HG02852 (cell line): Measurements from ENCODE around the gene ANKRD44.
A peak's percentile ranks its signal among the peaks of the same experiment; 100 is the strongest.

Experiments
- ATAC-seq: cut with Tn5 transposase; IDR thresholded peaks from one replicate; pipeline ENCODE4 v1.9.1; 2021; ENCODE audit warnings: mild to moderate bottlenecking, moderate library complexity; ENCODE audit not compliant: unreplicated experiment

Gene ANKRD44

DNA sequence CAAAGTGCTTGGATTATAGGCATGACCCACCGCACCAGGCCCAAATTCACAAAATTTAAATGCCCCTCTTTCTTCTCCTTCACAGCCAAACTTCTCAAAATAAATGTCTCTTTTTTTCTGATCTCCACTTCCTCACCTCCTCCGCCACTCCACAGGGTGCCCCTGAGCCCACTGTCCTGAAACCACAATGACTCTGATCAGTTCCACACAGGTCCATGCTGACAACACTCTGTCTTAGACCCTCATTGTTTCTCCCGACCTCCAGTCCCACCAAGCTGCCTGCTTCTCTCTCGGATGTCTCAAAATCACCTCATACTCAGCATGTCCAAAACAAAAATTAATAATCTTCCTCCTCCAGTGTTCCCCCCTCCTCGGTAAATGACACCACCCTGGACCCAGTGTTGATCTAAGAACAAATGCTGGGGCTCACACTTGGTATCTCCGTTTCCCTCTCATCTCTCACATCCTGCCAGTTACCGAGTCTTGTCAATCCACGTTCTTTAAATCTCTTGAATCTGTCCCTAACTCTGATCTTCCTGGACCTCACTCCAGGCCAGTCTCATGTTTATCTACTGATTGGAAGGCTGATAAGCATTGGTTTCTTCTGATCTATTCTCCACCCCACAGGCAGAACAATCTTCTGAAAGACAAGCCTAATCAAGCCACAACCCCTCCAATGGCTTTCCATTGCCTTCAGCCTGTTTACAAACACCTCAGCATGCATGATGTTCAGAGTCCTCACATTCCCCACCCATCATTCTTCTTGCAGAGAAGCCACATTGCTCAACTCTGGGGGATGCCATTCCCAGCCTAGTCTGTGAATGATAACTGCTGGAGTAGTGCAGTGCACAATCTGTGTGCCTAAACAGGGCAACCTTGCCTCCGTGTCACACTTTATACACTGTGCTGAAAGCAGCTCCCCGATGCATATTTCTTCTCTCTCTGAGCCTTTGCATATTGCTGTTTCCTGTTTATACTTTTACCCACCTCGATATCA, 12.4 kb upstream of the ANKRD44 start:
- no peak for ATAC-seq

DNA sequence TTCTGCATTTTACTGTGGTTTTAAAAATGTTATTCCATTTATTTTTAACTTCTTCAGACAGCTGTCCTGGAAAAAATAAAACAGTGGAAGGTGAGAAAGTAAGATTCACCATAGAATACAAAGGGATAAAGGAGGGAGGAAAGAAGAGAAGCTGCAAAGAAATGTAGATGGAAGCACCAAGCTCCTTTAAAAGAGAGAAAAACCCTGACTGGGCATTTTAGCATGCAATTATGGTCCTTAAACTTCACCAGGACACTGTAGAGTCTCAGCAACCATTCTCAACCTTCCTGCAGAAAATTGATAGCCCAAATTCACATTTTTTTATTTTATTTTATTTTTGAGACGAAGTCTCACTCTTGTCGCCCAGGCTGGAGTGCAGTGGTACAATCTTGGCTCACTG, 11.6 kb upstream of the ANKRD44 start:
- ATAC-seq = no peak

DNA sequence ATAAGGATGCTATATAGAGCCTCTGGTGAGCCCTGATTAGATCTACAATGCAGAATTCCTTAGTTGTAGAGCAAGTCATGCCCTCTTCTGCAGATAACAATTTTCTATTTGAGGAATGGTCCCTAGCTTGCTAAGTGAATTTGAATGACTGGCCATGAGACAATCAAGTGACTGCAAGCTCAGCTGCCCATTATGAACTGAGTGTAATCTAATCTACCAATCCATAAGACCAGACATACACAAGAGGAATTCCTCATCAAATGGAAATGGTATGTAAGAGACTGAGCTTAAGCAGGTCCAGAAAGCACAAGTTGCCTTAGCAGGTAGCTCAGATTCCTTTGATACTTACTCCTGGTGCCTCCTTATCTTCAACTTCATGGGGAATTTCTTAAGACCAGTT, 4.8 kb upstream of the ANKRD44 start:
- no peak for ATAC-seq

- ATAC-seq = no peak
These were observed 1.6 kb upstream of the ANKRD44 start for GRCh38 chr2:197312186-197312585.

- ATAC-seq = no peak
These were observed 947 bp upstream of the ANKRD44 start for GRCh38 chr2:197311421-197312033.

DNA sequence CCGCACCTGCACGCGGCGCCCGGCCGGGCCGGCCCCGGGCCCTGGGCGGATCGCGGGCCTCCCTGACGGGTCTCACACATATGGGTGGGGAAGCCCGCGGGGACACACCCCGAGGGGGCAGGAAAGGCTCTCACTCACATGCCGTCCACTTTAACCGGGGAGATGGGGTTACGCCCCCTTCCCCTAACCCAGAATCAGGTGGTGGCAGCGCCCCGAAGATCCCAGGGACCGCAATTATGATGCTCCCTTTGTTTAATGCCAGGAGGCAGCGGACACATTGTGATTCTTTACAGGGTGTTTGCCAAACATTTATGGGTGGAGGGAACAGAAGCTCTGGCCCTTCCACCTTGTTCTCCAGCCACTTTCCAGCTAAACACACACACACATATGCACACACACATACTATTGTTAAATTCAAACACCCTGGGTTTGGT, 424 bp upstream of the ANKRD44 start:
- ATAC-seq = no peak

- no peak for ATAC-seq
These were observed 819 bp downstream of the ANKRD44 start for GRCh38 chr2:197309691-197310231.

GRCh38 chr2:197308996-197309690, 1.4 kb downstream of the ANKRD44 start:
- no peak for ATAC-seq

DNA sequence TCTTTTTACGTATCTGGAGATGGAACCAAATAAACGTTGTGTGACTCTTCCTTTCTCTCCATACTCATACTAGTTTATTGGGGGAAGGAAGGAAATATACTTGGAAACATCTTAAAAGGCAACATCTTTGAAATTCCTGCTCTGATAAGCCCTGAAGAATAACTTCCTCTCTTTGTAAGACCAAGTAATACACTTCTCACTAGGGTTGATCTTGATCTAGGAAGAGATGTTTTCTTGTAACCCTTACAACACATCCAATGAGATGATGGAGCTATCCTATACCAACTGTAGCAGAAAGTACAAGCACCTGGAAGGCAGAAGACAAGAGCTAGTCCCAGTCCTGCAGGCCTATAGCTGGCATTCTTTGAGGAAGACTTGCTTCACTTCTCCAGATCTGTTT, 2.0 kb downstream of the ANKRD44 start:
- no peak for ATAC-seq

- no peak for ATAC-seq
These were observed 2.6 kb downstream of the ANKRD44 start for GRCh38 chr2:197307933-197308521.

DNA sequence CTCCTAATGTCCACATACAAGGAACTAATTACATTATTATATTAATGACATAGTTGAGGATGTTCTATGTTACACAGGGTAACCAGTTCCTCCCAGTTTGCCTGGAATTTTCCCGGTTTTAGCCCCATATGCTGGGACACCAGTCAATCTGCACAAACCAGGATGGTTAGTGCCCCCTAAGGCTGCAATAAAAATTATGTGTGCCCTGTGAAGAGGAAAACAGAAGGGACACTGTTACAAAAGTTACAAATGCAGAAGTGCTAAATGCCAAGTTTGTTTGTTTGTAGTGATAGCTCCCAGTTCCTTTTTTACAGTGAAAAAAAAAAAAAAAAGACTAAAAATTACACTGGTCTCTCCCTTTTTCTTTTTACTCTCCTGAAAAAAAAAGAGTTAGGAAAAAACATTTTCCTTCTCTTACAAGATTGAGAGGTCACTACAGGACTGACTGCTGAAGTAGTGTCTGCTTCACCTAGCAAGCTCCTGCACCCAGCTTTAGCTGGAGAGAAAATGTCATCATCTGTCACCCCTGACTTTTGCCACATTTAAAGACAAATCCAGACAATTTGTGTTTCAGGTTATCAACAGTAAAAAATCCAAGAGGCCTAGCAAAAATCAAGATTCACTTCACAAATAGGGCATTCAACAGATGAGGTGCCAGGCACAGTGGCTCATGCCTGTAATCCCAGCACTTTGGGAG, 3.2 kb downstream of the ANKRD44 start:
- ATAC-seq = no peak

DNA sequence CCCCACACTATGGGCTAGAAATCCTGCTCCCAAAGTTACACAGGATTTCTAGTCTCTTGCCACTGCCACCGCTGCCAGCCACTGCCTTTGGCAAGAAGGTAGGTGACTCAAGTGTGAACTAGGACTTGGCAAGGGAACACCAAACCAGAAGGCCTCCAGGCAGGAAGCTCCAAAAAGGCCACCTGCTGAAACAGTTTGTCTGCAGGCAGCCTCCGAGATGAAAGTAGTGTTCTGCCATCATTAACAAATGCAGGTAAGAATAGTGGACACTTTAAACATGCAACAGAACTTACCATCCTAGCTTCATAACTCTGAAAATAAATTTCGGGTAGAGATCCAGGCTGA, 3.9 kb downstream of the ANKRD44 start:
- no peak for ATAC-seq

DNA sequence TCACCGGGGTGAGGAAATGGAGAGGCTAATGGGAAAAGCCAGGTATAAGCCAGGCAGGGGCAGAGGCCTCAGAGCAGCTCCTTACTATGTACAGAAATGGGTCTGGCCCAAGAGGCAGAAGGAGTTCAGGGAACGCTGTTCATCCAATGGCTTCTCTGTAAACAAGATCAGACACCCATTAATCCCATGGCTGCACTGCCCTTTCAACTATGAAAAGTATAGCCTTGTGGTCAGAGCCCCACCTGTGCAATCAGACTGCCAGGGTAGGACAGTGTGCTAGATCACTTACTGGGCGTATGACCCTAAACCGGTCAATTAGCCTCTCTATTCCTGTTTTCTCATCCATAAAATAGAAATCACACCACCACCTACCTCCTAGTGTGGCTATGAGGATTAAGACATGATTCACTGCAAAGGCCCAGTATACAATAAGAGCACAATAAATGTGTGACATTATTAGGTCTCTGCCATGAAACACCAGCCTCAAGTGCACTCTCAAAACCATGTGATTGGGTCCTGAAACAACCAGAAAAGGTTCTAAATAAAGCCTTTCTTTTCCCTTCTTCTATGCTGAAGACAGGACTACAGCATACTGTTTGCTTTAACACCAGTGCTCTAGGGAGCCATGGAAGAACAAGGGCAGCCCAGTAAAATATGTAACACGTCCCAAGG, 4.4 kb downstream of the ANKRD44 start:
- no peak for ATAC-seq

DNA sequence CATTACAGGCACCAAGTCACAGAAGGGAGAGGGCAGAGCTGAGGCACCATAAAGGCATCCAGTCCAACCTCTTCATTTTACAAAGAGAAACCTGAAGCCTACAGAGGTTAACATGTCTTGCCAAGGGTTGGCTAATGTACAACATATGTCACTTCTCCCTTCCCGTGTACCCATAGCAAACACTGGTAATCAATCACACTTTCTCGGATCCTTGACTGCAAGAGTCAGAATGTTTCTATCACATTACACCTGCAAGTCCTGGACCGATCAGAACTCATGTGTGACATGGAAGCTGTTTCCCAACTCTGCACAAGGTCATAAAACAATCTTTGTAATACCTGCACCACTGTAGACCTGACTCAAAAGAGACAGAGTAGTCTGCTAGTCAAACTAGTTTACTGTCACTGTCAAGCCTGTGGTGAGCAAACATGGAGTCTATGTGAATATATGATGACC, 6.0 kb downstream of the ANKRD44 start:
- ATAC-seq = peak; percentile 25

- ATAC-seq = no peak
These were observed 10.4 kb downstream of the ANKRD44 start for GRCh38 chr2:197300139-197300538.

GRCh38 chr2:197298609-197299008, 12.0 kb downstream of the ANKRD44 start:
- no peak for ATAC-seq

- peak; percentile 34 for ATAC-seq
These were observed 12.7 kb downstream of the ANKRD44 start for GRCh38 chr2:197297772-197298318.

DNA sequence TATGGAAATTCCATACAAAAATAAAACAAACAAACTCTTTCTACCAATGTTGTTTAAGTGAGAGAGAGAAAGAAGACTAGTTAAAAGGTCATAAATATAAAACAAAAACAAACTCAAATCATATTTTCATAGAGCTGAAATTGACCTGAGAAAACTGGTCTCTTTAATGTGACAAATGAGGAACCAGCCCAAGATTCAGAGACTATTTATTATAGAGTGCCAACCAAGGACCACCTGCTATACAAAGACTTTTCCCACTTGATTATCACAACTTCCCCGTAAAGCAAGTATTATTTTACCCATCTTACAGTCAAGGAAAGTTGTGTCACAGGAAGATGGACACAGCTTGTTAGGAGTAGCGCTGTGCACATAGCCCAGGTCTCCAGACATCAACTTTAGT, 13.3 kb downstream of the ANKRD44 start:
- no peak for ATAC-seq

DNA sequence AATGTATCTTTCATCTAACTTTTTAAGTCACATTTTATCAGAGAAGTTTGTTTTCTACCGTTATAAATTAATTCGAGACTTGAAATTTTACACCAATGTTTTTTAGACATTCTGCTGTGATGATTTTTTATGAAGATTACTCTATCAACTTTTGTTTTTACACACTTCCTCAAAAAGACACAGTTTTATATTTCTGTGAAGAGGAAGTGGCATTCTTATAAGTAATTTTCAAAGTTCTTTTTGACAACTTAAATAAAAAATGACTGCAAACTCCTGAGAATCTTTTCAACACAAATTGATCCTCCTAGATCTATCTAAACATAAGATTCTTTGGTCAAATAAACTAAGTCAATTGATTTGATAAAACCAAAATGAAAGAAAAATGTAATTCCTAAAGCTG, 13.7 kb downstream of the ANKRD44 start:
- no peak for ATAC-seq
